Adipocyte (in vitro differentiated cells): ENCODE measurements around the gene TENM3.

Source experiments
- DNase-seq: peaks from one replicate; pipeline ENCODE4 v3.0.0-alpha.2; 2015; ENCODE audit warnings: low read depth
- H3K27me3 ChIP-seq: replicated peaks from 2 replicates; pipeline ENCODE4 v1.7.0; 2013; ENCODE audit warnings: mild to moderate bottlenecking, low read length, moderate library complexity; ENCODE audit not compliant: control insufficient read depth, insufficient read depth
- H3K36me3 ChIP-seq: 2 replicates; pipeline ENCODE4 v1.7.0; 2013; ENCODE audit warnings: low read length, mild to moderate bottlenecking, moderate library complexity; ENCODE audit not compliant: control insufficient read depth, insufficient read depth, severe bottlenecking
- H3K4me1 ChIP-seq: 2 replicates; pipeline ENCODE4 v1.7.0; 2013; ENCODE audit warnings: mild to moderate bottlenecking, low read length, moderate library complexity; ENCODE audit not compliant: control insufficient read depth, insufficient read depth
- H3K4me3 ChIP-seq: 2 replicates; pipeline ENCODE4 v1.7.0; 2013; ENCODE audit warnings: mild to moderate bottlenecking, low read length, moderate library complexity
- H3K9ac ChIP-seq: 2 replicates; pipeline ENCODE4 v1.7.0; 2013; ENCODE audit warnings: mild to moderate bottlenecking, low read length, moderate library complexity
- H3K9me3 ChIP-seq: 2 replicates; pipeline ENCODE4 v1.7.0; 2013; ENCODE audit warnings: mild to moderate bottlenecking, low read length, moderate library complexity; ENCODE audit not compliant: control insufficient read depth

Gene TENM3

DNA sequence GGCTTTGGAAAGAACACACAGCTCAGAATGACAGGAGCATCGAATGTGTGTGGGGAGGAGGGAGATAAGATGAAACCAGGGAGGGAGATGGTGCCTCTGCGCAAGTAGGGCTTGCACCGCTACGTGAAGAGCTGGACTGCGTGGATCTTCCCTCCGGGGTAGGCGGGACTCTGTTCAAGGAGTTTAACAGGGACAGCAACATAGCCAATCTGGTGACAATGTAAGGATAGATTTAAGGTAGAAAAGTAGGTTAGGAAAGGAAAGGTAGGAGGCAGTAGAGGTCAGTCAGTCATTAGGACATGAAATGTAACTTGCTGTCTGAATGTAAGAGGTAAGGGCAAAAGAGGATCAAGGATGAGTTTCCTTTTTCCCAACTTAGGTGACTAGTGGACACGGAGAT, 521.4 kb downstream of the TENM3 start:
- Histone ChIP-seq H3K27me3 (no peaks in the 10 kb centered on the region), H3K36me3 (no peaks in the 10 kb centered on the region), H3K9ac (no peak overlapping the region), H3K9me3 (no peaks in the 10 kb centered on the region), H3K4me1 (no peaks in the 10 kb centered on the region), H3K4me3 (no peak overlapping the region)
- no peak for DNase-seq

DNA sequence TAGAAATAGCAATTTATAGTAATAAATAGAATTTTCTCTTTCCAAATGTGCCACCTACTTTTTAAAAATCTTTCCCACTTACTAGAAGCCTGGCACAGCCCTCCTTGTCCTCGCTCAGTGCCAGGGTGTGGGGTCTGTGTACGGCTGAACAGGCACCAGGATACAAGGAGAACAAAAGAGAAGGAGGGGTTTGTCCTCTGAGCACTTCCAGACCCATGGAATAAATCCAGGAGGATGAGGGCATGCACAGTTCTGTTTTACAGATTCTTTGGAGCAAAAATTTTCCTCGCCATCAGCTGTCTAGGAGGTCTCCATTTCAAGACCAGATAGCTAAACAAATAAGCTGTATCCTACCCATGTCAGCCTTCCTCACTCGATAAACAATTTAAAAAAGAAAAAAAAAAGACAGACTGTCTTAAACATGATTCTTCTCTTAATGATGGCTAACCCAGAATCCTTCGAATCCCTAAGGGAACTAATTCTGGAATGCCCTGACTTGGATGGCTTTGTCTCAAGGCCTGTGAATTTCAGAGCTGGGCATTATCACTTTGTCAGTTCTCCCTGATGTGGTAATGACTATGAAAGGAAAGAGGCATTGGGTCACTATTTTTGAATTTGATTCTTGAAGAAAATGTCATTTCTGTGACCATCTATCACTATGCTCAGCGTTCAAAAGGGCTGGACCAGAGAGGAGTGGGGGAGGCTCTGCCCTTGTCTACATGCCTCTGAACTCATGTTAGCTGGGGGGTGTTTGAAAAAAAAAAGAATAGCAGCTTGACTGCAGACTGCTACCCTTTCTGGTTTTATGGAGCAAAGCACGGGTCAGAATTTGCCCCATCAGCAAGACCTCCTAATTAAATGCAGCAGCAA, 523.0 kb downstream of the TENM3 start:
- H3K9me3 ChIP-seq: no peaks in the 10 kb centered on the region
- no peak for DNase-seq
- no peak overlapping the region for H3K9ac ChIP-seq
- no peaks in the 10 kb centered on the region for H3K36me3 ChIP-seq
- H3K4me3 ChIP-seq: no peak overlapping the region
- no peaks in the 10 kb centered on the region for H3K4me1 ChIP-seq
- H3K27me3 ChIP-seq: no peaks in the 10 kb centered on the region

DNA sequence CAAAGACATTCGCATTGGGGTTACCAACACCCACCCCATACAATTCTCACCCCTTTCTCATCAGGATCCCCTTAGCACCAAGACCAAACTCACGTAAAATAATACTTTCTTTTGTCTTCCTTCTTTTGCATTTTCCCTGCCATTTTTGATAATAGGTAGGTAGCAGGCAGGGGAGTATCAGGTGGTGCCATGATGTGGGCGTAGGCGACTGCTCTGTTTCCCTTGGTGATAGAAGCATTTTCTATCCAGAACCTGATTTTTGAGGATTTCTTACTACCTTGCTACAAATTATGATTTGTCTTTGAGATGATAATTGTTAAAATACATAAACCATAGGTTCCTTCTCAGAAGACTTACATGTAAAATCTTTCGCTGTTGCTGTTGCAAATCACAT, 523.7 kb downstream of the TENM3 start:
- H3K9me3 ChIP-seq: no peaks in the 10 kb centered on the region
- no peak overlapping the region for H3K4me3 ChIP-seq
- no peak for DNase-seq
- H3K27me3 ChIP-seq: no peaks in the 10 kb centered on the region
- no peaks in the 10 kb centered on the region for H3K36me3 ChIP-seq
- no peaks in the 10 kb centered on the region for H3K4me1 ChIP-seq
- H3K9ac ChIP-seq: no peak overlapping the region

DNA sequence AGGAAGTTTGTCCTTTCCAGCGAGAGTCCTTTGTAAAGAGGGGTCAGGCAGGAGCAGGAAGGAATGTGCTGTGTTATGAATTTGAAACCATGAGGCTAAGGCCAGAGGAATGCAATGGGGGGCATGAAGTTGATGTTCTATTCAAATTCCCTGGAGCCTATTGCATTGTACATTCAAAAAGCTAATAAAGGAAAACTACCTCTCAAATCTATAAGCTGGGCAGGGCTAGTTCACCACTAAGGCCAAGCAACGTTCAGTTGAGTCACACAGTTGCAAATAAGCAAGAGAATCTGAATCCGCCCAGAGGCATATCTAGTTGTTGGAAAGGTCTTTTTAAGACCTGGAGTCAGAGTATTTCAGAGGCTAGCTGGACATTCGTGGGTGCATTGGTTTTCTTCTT, 525.6 kb downstream of the TENM3 start:
- H3K27me3 ChIP-seq: no peaks in the 10 kb centered on the region
- H3K9me3 ChIP-seq: no peaks in the 10 kb centered on the region
- no peaks in the 10 kb centered on the region for H3K4me1 ChIP-seq
- H3K4me3 ChIP-seq: no peak overlapping the region
- DNase-seq: no peak
- H3K36me3 ChIP-seq: peaks cover 6% of the 10 kb centered on the region
- H3K9ac ChIP-seq: no peak overlapping the region

DNA sequence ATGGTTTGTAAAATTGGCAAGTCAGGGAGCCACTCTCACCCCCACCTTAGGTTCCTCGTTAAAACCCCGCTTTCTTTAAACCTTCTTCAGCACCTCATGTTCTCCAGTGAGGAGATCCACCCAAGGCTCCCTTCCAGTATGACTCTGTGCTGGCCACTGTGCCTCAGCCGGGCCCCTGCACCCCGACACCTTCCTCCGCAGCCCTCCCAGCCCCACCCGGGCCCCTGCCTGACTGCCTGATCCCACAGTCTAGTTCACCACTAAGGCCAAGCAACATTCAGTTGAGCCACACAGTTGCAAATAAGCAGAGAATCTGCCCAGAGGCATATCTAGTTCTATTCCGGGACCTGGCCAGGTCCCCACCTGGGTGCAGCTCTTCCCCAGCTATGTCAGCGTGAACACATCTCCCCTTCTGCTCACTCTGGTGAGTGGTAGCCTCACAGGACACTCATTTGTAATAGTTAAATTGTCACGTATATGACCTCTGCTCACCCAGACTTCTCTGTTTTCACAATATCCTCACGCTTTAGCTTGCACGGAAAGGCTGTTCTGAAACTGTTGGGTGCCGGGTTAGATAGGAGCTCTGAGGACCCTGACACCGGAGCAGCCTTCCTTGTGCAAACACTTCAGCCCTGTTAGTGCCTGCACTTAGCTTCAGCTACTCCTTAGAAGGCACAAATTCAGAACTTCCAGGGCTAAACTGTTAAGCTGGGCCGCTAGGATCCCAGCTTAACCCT, 527.2 kb downstream of the TENM3 start:
- Histone ChIP-seq H3K4me3 (no peak overlapping the region), H3K4me1 (no peaks in the 10 kb centered on the region), H3K9ac (no peak overlapping the region), H3K36me3 (peaks cover 22% of the 10 kb centered on the region), H3K9me3 (no peaks in the 10 kb centered on the region), H3K27me3 (no peaks in the 10 kb centered on the region)
- no peak for DNase-seq

DNA sequence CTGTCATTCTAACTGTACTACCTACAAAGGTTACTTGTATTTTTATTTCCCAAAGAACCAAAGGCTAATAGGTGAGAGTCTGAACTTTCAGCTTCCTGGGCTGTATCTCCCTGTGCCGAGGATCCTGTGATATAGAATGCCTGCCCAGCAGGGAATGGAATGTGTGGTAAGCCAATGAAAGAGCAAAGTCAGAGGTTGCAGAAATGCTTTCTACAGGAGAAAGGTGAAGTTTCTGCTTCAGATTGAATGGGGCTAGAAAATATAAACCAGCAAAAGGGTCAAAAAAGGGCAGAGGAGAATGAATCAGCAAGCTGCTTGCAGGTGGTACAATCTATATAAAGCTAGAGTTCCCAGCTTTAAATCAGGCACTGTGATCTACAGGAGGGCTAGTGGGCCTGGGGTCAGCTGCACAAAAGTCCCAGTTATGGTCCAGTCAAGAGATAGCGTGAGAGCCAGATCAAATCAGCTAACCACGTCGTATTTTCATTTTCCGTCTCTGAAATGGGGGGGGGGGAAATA, 527.9 kb downstream of the TENM3 start:
- peaks cover 28% of the 10 kb centered on the region for H3K36me3 ChIP-seq
- no peak for DNase-seq
- no peak overlapping the region for H3K4me3 ChIP-seq
- no peaks in the 10 kb centered on the region for H3K4me1 ChIP-seq
- H3K9ac ChIP-seq: no peak overlapping the region
- no peaks in the 10 kb centered on the region for H3K27me3 ChIP-seq
- H3K9me3 ChIP-seq: no peaks in the 10 kb centered on the region

DNA sequence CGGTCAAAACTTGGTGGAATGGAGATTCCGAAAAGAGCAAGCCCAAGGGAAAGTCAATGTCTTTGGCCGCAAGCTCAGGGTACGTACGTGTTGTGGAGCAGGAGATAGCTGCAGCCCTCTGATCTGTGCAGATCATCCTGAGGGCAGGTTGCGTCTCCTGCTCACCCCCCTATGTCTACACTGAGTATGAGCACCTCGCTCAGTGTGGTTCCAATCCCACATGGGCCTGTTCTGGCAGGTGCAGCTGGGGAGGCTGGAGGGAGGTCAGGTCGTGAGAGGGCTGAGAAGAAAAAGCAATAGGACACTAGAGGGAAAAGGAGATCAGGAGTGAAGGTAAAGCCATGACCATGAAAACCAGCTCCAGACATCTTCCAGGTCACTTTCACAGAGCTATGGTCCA, 531.9 kb downstream of the TENM3 start:
- no peak for DNase-seq
- Histone ChIP-seq H3K27me3 (no peaks in the 10 kb centered on the region), H3K4me3 (no peak overlapping the region), H3K9ac (no peak overlapping the region), H3K4me1 (no peaks in the 10 kb centered on the region), H3K9me3 (no peaks in the 10 kb centered on the region), H3K36me3 (peaks cover 31% of the 10 kb centered on the region)

DNA sequence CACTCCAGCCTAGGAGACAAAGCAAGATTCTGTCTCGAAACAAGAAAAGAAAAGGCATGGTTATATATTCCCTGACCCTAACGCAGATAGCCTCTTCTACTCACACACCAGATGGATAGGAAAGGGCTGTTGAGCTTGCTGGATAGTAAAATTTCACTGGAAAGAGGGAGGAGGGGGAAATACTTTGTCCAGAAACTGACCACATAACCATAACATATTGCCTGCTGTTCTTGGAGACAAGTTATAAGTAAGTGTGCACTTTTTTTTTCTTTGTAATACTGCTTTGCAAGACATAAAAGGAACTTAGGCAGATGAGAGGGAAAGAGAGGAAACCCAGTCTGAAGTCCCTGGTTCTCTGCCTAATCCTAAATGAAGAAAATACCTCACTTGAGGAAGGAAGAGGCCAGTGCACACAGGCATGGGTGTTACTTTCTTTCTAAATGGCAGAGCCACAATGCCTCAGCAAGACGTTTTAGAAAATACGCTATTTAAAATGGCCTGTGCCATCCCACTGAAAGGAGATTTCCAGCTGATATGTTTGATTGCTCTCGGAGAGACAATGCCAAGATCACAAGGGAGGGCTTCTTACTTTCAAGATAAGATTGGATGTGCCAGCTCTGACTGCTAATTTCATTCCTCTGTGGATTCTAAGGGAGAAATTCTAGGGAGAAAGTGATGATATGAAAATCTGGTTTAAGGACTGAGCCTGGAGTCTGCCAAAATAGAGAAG, 533.3 kb downstream of the TENM3 start:
- H3K9me3 ChIP-seq: no peaks in the 10 kb centered on the region
- H3K36me3 ChIP-seq: peaks cover 31% of the 10 kb centered on the region
- DNase-seq: no peak
- H3K4me1 ChIP-seq: no peaks in the 10 kb centered on the region
- no peak overlapping the region for H3K9ac ChIP-seq
- H3K27me3 ChIP-seq: no peaks in the 10 kb centered on the region
- H3K4me3 ChIP-seq: no peak overlapping the region

DNA sequence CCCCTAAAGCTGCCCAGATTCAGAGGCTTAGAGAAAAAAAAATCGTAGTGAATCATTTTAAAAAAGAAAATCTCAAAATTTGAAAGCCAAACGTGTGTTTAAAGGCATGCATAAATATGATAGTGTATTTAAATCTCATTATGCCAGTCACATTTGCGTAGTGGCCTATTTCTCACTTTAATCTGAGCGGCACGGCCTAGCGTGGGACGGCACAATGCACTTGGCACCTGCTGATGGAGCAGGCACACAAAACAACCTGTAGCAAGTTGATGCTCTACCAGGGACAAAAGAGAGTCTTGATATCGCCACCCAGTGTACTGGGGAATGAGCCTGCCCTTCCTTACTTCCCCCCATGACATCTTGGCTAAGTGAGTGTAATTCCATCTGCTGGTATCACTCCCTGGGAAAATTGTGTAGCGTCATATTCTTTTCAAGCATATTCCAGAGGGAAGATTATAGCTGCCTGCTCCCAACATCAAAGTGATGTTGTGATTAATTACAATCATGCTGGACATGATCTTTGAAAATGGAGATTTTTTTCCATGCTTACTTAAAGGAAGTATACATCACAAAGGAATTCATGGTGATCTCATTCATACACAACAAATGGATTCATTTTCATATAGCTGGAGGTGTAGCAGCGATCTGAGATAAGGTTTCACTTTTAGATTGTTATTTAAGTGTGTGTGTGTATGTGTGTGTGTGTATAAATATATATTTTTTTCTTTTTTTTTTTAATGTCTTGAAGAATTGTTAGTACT, 535.2 kb downstream of the TENM3 start:
- no peak for DNase-seq
- H3K9ac ChIP-seq: no peak overlapping the region
- H3K4me3 ChIP-seq: no peak overlapping the region
- no peaks in the 10 kb centered on the region for H3K4me1 ChIP-seq
- H3K9me3 ChIP-seq: no peaks in the 10 kb centered on the region
- H3K27me3 ChIP-seq: no peaks in the 10 kb centered on the region
- peaks cover 30% of the 10 kb centered on the region for H3K36me3 ChIP-seq

DNA sequence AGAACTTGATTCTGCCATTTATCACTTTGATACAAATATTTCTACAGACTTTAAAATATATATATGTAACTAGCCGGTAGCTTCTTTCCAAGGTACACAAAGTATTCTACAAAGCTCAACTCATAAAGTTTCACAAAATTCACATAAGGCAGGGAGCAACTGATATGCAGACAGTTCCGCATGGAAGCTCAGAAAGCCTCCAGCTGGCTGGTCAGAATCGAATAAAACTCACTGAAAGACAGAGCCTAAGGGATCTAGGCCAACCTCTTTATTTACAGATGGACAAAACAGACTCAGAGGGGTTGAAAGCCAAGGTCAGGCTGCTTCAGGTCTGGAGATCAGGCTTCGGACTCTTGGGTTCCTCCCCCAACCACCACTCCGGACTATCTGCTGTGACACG, 543.8 kb downstream of the TENM3 start:
- Histone ChIP-seq H3K9me3 (no peaks in the 10 kb centered on the region), H3K9ac (no peak overlapping the region), H3K27me3 (no peaks in the 10 kb centered on the region), H3K36me3 (peaks cover 23% of the 10 kb centered on the region), H3K4me1 (no peaks in the 10 kb centered on the region), H3K4me3 (no peak overlapping the region)
- no peak for DNase-seq
